Epithelial cell of proximal tubule (primary cell): ENCODE results near the gene ESPN. TPM values are rescaled to one million over a fixed set of nuclear protein-coding genes. Genes with fewer than 3 reads are reported as not detected.

Source experiments
- DNase-seq: peaks from one replicate; pipeline ENCODE4 v3.0.0-alpha.2; 2011; ENCODE audit warnings: low read depth
- H3K4me3 ChIP-seq: 2 replicates; pipeline ENCODE4 v1.5.1; 2011; ENCODE audit warnings: low read depth, mild to moderate bottlenecking, low read length
- total RNA-seq: library from RNA; depleted of rRNA; stranded (reverse); fragments of >200 nt; gene quantifications from 2 replicates; pipeline ENCODE4 v1.2.3, GENCODE V29; 2015
- TF ChIP-seq, protein P1 (sequence below): conservative IDR thresholded peaks from 2 replicates; pipeline ENCODE4 v1.5.1; 2012; ENCODE audit warnings: low read depth, mild to moderate bottlenecking, low read length

ESPN gene
- total RNA-seq, 1 donor from 2014 or later = not detected

DNA sequence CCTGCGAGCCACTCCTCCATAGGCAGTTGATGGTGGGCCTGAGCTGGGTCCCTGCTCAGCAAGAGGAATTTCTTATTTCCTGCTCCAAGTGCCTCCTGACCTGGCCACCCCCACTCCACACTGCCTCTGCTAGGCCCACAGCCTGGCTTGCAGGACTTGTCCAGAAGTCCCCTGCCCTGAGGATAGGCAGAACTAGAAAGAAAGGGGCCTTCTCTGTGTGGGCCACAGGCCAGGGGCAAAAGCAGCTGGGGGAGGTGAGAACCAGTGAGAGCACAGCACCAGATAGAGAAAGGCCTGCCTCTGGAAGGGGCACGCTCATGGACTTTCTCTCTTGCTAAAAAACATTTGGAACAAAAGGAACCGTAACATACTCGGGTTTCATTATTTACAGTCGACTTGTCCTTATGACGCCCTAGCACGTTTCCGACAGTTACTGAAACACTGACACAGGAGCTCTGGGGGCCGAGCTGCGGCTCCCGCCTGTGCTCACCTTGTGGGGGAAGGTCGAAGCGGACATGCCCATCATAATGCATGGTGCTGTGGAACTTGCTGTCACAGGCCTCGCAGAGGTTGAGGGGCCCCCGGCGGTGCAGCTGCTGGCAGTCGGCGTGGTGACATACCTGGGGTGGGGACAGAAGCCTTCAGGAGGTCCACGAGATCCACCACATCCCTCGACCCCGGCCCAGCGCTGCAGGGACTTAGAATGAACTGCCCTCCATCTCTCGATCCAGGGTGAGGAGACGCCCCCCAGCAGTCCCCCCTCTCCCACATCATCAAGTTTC lies 52.7 kb downstream of the ESPN start:
- H3K4me3 ChIP-seq = no peak overlapping the region
- DNase-seq = no peak
- TF ChIP-seq, protein P1, sequence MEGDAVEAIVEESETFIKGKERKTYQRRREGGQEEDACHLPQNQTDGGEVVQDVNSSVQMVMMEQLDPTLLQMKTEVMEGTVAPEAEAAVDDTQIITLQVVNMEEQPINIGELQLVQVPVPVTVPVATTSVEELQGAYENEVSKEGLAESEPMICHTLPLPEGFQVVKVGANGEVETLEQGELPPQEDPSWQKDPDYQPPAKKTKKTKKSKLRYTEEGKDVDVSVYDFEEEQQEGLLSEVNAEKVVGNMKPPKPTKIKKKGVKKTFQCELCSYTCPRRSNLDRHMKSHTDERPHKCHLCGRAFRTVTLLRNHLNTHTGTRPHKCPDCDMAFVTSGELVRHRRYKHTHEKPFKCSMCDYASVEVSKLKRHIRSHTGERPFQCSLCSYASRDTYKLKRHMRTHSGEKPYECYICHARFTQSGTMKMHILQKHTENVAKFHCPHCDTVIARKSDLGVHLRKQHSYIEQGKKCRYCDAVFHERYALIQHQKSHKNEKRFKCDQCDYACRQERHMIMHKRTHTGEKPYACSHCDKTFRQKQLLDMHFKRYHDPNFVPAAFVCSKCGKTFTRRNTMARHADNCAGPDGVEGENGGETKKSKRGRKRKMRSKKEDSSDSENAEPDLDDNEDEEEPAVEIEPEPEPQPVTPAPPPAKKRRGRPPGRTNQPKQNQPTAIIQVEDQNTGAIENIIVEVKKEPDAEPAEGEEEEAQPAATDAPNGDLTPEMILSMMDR = no peak

DNA sequence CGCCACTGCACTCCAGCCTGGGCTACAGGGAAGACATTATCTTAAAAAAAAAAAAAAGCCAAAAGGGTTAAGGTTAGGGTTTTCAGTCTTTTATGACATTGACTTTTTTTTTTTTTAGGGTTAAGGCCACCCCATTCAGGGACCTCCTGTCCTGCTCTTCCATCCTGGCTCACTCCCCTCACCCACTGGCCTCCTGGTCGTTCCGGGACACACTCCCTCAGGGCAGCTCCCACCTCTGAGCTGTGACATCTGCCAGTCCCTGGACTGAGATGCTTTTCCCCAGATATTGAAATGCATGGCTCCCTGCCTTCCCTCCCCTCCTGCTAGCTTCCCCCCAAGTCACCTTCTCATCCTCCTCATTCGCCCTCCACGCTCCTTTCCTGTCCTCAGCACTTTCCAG lies 57.2 kb downstream of the ESPN start:
- no peak overlapping the region for H3K4me3 ChIP-seq
- TF ChIP-seq, protein P1 = no peak
- DNase-seq = no peak

DNA sequence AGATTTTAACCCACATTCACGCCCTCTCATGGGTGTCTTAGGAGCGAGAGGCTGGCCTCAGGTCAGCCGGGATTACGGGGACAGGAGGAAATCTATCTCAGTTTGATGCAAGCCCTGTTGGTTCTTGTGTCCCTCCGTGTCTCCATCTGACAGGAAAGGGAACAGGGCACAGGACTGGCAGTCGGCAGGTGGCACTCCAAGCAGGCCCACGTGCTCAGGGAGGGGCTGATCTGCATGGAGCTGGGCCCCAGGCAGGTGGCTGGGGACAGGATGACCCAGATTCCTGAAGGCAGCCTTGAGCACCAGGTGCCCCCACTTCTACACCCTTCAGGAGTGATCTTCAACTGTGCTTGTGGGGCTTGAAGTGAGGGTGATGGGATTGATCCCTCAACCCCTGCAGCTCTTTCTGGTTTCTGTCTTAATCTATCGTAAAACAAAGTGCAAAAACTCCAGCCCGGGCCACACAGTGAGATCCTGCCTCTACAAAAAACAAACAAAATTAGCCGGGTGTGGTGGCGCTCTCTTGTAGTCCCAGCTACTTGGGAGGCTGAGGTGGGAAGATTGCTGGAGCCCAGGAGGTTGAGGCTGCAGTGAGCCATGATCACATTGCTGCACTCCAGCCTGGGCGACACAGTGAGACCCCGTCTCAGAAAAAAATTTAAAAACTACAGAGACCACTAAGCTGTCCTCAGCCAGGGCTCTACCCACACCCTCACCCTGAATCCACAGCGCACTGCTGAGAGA lies 58.6 kb downstream of the ESPN start:
- TF ChIP-seq, protein P1 = no peak
- DNase-seq = no peak

DNA sequence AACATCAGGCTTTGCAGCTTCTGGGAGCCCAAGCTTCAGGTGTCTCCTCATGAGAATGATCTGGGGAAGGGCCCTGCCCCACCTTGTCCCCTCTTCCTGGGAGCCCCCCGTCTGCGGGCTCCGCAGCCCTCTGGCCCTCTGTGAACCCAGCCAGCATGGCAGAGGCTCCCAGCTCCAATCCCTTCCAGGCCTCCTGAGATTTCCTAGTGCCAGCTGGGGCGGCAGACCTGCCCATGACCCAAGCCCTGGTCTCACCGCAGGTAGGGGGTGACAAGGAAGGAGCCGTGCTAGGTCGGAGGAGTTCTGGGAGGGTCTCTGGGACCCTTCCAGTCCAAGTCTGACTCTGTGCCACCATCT lies 59.2 kb downstream of the ESPN start:
- H3K4me3 ChIP-seq = no peak overlapping the region
- TF ChIP-seq, protein P1 = no peak
- DNase-seq = no peak

More for the DNA sequence above, 58.6 kb downstream of the ESPN start:
- no peak overlapping the region for H3K4me3 ChIP-seq

DNA sequence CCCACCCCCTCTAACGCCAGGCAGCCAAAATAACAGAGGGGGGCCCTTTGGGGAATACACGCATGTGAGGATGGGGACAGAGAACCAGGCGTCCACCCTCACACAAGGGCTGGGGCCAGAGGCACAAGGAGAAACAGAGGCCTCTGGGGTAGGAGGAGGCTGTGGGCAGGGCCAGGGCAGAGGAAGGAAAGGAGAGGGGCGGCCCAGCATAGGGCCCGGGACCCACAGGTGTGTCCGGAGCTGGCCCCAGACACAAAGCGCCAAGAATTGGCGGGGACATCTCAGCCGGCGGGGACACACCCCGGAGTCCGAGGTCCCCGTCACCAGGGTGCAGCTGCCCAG lies 60.2 kb downstream of the ESPN start:
- no peak for DNase-seq
- TF ChIP-seq, protein P1 = no peak
- H3K4me3 ChIP-seq = peak overlapping the region; percentile 41

DNA sequence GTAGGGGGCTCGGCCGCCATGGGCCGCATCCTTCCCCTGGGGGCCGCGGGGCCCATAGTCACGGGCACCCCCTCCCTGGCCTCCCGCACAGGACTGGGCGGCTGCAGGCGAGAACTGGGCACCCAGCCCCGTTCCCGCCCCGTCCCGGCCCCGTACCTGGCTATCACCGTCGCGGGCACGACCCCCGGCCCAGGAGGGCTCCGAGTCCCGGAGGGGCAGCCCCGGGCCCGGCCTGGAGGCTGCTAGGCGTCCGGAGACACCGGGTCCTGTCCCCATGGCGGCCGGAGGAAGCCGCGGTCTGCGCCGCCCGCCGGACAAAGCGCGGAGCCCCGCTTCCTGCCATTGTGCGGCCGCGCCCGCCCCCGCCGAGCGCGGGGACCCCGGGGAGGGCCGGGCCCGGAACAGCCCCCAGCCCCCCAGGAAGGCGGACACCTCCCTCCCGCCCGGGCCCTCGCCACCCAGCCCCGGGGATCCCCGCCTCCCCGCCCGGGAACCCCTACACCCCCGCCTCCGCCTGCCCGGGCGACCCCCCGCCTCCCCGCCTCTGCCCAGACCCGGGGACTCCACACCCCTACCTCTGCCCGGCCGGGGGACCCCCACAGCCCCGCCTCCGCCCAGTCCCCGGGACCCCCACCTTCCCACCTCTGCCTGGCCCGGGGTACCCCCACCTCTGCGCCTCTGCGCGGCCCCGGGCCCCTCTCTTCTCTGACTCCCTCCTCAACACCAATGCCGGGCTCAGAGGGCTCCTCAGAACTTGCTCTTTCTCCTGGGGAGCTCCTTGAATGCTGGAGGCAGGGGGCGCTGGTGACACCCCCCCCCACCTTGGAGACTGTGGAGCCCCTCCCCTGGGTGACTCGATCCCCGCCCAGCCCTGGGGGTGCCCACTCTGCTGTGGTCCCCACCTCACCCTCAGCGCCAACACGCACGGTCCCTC lies 60.9 kb downstream of the ESPN start:
- no peak for DNase-seq
- TF ChIP-seq, protein P1 = no peak
- H3K4me3 ChIP-seq = peak overlapping the region; percentile 41
